GM18508 (cell line): ENCODE data around the gene RAB3IL1.

Experiments used
- ATAC-seq: cut with Tn5 transposase; IDR thresholded peaks from one replicate; pipeline ENCODE4 v1.9.1; 2021; ENCODE audit warnings: moderate number of reproducible peaks; ENCODE audit not compliant: insufficient read depth, unreplicated experiment

Gene RAB3IL1

GRCh38 chr11:61905801-61906521 lies 11.4 kb downstream of the RAB3IL1 start:
- ATAC-seq, result no peak

GRCh38 chr11:61905067-61905696 lies 12.2 kb downstream of the RAB3IL1 start:
- no peak for ATAC-seq

GRCh38 chr11:61904539-61905048 lies 12.8 kb downstream of the RAB3IL1 start:
- no peak for ATAC-seq

DNA sequence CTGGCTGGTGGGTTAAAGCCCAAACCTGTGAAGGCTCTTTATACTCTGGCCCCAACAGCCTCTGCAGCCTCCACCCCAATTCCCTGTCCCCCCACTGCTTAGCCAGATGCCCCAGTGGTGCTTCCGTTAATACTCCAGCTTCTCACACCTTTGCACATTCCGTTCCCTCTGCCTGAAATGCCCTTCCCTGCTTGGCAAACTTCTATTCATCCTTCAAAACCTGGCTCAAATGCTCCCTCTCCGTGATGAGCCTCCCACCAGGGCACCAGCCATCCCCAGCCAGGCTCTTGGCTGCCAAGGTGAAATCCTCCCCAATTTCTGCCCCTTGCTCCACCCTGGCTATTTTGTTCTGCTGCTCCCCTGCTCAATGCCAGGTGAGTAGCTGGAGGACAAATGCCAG lies 13.5 kb downstream of the RAB3IL1 start:
- ATAC-seq, result no peak

DNA sequence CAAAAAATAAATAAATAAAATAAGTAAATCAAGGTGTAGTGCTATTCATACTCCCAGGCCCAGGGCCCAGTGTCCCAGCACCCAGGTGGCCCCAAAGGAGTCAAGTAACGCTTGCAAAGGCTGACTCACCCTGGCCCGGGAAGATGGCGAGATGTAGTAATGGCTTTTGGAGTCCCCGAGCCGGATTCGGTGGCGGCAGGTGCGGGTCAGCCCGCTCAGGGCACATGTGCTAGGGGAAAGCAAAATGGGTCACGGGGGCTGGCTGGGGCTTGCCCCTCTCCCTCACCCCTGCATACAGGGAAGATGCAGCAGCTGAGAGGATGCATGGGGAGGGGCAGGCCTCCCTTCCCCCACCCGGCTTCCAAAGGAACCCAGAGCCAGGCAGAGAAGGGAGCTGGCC lies 15.1 kb downstream of the RAB3IL1 start:
- ATAC-seq, result no peak

DNA sequence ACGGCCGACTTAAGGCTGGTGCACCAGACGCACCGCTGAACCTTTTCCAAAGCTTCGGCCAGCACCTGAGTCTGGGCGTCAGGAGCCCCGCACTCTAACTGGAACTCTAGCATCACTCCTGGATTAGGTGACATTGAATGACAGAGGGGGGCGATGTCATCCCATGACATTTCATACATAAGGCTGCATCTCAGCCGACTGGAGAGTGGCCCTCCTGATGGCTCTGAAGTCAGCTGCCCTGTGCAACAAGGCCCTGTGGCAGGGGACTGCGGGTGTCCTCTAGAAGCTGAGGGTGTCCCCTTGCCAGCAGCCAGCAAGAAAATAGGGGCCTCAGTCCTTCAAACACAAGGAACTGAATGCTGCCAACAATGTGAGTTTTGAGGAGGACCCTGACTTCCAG lies 16.0 kb downstream of the RAB3IL1 start:
- no peak for ATAC-seq

- ATAC-seq, result no peak
Measured at GRCh38 chr11:61900251-61900650, 17.1 kb downstream of the RAB3IL1 start.

- peak; percentile 48 for ATAC-seq
Measured at GRCh38 chr11:61899146-61899841, 18.1 kb downstream of the RAB3IL1 start.

DNA sequence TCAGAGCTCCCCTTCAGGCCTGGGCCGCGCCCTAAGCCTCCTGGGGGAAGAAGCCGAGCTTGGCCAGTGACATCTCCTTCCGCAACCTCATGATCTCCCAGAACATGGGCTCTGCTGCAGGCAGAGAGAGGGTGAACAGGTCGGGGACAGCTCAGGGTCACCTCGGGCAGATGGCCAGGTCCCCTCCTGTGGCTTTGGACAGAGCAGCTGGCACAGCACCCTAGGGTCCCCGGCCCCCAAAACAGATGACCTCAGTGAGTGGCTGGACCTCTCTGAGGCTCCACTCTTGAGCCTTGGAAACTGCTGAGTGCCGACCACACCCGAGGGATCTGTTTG lies 19.2 kb downstream of the RAB3IL1 start:
- ATAC-seq, result no peak

DNA sequence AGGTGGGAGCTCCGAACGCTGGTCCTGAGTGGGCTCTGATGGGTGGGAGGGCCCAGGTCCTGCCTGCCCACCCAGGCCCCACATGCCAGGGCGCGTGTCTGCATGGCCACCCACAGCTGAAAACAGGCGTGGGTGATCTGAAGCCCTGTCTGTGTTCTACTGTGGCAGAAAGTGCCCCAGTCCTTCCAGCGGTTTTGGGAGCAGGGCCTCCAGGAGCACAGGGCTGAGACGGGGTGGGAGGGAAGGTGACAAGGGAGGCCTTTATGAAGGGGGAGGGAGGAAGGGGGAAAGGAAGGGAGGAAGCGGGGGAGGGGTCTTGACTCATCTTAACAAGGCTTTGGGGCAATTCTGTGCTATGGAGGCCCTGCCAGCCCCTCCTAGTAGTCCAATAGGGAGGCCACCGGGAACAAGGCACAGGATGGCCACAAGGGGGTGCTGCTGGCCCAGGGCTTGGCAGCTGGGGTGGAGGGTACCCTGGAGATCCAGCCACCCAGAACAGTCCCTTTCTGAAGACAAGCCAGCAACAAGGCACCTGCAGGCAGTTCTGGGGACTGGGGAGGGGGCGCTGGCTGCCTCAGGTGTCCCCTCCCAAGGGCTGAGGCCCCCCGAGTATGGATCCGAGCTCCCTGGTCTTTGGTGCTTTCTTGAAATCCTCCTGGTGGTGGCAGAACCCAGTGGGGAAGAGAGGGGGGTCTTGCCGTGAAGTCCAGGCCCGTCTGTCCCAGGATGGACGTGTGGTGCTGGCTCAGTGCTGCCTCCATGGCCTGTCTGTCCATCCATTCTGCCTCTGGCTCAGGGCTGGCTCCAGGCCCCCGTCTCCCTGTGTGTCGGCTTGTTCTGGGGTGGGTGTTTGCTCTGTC lies 19.7 kb downstream of the RAB3IL1 start:
- no peak for ATAC-seq

GRCh38 chr11:61896665-61897386 lies 20.5 kb downstream of the RAB3IL1 start:
- no peak for ATAC-seq

DNA sequence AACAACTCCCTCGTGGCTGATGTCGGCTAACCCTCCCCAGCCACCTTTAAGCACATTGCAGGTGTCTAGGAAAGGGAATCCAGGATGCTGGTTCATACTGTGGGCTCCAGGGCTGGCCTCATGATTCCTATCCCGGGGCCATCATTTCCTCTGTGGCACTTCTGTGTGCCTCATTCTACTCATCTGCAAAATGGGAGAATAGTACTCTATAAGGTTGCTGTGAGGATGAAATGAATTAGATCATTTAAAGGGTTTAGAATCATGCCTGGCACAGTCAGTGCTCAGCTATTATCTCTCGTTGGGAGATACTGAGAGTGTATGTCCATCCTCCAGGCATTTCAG lies 21.7 kb downstream of the RAB3IL1 start:
- ATAC-seq, result no peak

GRCh38 chr11:61895046-61895717 lies 22.2 kb downstream of the RAB3IL1 start:
- no peak for ATAC-seq

GRCh38 chr11:61893981-61894380 lies 23.4 kb downstream of the RAB3IL1 start:
- ATAC-seq, result no peak

GRCh38 chr11:61892085-61892370 lies 25.3 kb downstream of the RAB3IL1 start:
- ATAC-seq, result no peak

GRCh38 chr11:61891331-61892084 lies 25.9 kb downstream of the RAB3IL1 start, which contains the start of gene FADS3:
TSS of gene FADS3 (minus strand) at chr11:61891545. CDS start at chr11:61891381, 164 bp downstream.
- ATAC-seq, result no peak

DNA sequence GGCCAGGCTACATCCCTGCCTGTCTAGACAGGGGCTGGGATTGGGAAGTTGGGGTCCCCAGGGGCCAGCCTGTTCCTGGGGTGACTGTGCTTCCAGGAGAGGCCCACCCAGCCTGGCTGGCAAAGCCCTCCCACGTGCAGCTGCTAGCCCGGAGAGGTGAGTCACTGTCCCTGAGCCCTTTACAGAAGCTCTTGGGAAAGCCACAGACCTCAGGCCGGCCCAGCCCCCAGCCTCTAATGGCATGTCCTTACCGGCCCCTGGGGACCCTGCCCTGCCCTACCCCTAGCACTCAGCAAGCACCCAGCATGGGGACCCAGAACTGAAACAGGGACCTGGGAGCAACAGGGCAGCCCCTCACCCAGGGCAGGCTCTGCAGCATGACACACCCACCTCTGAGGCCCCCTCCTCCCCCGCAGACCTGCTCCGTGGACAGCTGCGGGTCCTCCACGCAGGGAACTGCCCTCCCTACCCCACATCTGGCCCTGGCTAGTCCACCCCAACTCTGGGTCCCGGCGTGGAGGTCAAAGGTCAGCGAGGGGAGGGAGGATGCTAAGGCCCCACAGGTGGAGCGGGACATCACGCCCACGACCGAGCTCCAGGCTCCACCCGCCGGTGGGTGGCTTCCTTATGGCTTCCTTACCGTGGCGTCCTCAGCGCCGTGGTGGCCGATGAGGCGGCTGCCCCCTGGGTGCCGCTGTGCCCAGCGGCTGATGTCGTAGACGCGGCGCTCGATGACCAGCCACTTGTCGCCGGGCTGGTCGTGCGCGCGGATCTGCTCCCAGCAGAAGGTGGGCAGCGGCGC lies 26.6 kb downstream of the RAB3IL1 start:
- ATAC-seq, result no peak

DNA sequence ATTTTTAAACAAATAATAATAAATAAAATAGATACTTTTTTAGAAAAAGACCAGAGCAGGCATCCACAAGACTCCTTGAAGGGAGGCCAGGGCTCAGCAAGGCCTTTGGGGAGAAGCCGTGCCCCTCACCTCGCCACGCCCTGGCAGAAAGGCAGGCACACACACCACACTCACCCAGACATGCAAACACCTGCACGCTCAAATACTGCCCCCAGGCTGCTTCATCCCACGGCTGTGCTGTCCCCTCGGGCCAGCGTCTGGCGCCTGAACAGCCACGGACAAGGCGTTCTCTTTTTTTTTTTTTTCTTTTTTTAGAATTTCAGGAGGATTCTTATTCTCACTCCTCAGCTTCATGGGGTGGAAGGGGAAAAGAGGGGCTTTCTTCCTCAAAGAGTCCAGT lies 27.5 kb downstream of the RAB3IL1 start:
- no peak for ATAC-seq
